CD4-positive, alpha-beta memory T cell (primary cell): Measurements from ENCODE around the gene CAPS. TPM values are rescaled to one million over a fixed set of nuclear protein-coding genes. Genes with fewer than 3 reads are reported as not detected.

Experiments used
- CTCF ChIA-PET: fragments of 350-600 bp; sonication (Branson Sonifier 250); formaldehyde crosslinking; loops from one replicate; lab custom pipeline; 2021; ENCODE audit warnings: inconsistent platforms; ENCODE audit not compliant: partially characterized antibody; lab: Charles Lee
- POLR2A ChIA-PET: fragments of 350-600 bp; sonication (Branson Sonifier 250); formaldehyde crosslinking; loops from one replicate; lab custom pipeline; 2021; ENCODE audit not compliant: partially characterized antibody; lab: Charles Lee
- DNase-seq, 5 donors: peaks; one replicate each; pipeline versions ENCODE4 v3.0.0 to v3.0.0-alpha.2; 2020 to 2022; ENCODE audit warnings: mixed read lengths in 1 of 5
- H3K27ac ChIP-seq: one replicate; pipeline ENCODE4 v1.7.0; 2013; ENCODE audit warnings: low read depth, low read length
- H3K27me3 ChIP-seq: 2 replicates; pipeline ENCODE4 v1.7.0; 2013; ENCODE audit warnings: mild to moderate bottlenecking, low read length, moderate library complexity; ENCODE audit not compliant: insufficient read depth
- H3K36me3 ChIP-seq: 2 replicates; pipeline ENCODE4 v1.7.0; 2013; ENCODE audit warnings: mild to moderate bottlenecking, low read length, moderate library complexity; ENCODE audit not compliant: insufficient read depth
- H3K4me1 ChIP-seq: 2 replicates; pipeline ENCODE4 v1.7.0; 2013; ENCODE audit warnings: mild to moderate bottlenecking, low read length, moderate library complexity; ENCODE audit not compliant: insufficient read depth
- H3K4me3 ChIP-seq, 2 donors: one replicate each; pipeline ENCODE4 v1.7.0; 2013; ENCODE audit warnings: low read length in 2 of 2, mild to moderate bottlenecking in 1 of 2
- H3K9me3 ChIP-seq, 2 donors: one replicate each; pipeline ENCODE4 v1.7.0; 2013; ENCODE audit warnings: low read length in 2 of 2, control low read depth in 1 of 2; ENCODE audit not compliant: control insufficient read depth in 1 of 2
- H3K27ac Mint-ChIP-seq, 7 donors: one replicate each; pipeline ENCODE4 v1.8.0; 2020 to 2021; ENCODE audit warnings: mixed read lengths in 7 of 7, mild to moderate bottlenecking in 6 of 7, inconsistent platforms in 3 of 7, moderate library complexity in 3 of 7
- H3K27me3 Mint-ChIP-seq, 2 donors: one replicate each; pipeline ENCODE4 v1.8.0; 2020 to 2021; ENCODE audit warnings: mixed read lengths in 2 of 2
- H3K36me3 Mint-ChIP-seq, 2 donors: one replicate each; pipeline ENCODE4 v1.8.0; 2020 to 2021; ENCODE audit warnings: mixed read lengths in 2 of 2, inconsistent platforms in 1 of 2, mild to moderate bottlenecking in 1 of 2
- H3K4me1 Mint-ChIP-seq, 4 donors: one replicate each; pipeline ENCODE4 v1.8.0; 2020 to 2021; ENCODE audit warnings: mixed read lengths in 4 of 4, mild to moderate bottlenecking in 1 of 4
- H3K4me3 Mint-ChIP-seq, 8 donors: one replicate each; pipeline ENCODE4 v1.8.0; 2020 to 2021; ENCODE audit warnings: mixed read lengths in 8 of 8, mild to moderate bottlenecking in 7 of 8, moderate library complexity in 6 of 8, inconsistent platforms in 3 of 8
- H3K9me3 Mint-ChIP-seq, 8 donors: one replicate each; pipeline ENCODE4 v1.8.0; 2020 to 2021; ENCODE audit warnings: mixed read lengths in 8 of 8, mild to moderate bottlenecking in 5 of 8, inconsistent platforms in 3 of 8, moderate library complexity in 1 of 8
- intact Hi-C: fragments of 100-400 bp; cut with micrococcal nuclease; formaldehyde crosslinking; loops from one replicate; pipeline ENCODE4 v1.15.1; 2023
- polyA plus RNA-seq, 2 donors: library from polyadenylated mRNA; unstranded; fragments of 300-500 nt; fragmentation: Illumina TruSeq; gene quantifications; one replicate each; pipeline ENCODE4 v1.2.3, GENCODE V29; 2021
- total RNA-seq, 2 experiments: library from RNA; stranded (reverse); gene quantifications; one replicate each; pipeline ENCODE4 v1.2.3, GENCODE V29; 2021

The CAPS gene
- total and polyA plus RNA-seq, 4 experiments from 2014 or later: 1.7 to 68.0 (median 34.6) TPM

GRCh38 chr19:5929179-5929578, 15.1 kb downstream of the CAPS start:
- Histone ChIP-seq H3K9me3 (no peaks in the 10 kb centered on the region), H3K4me3 (no peak overlapping the region), H3K27me3 (no peaks in the 10 kb centered on the region), H3K4me1 (no peaks in the 10 kb centered on the region), H3K27ac (no peak overlapping the region), H3K36me3 (peaks cover 91% of the 10 kb centered on the region)
- H3K36me3 Mint-ChIP-seq: peaks cover 37 to 78% of the 10 kb centered on the region in 2 donors
- DNase-seq: no peak
- H3K9me3 Mint-ChIP-seq: peaks cover 0 to 2% (median 0%) of the 10 kb centered on the region in 8 donors
- no peak overlapping the region for H3K27ac Mint-ChIP-seq
- POLR2A ChIA-PET: no interaction called here
- CTCF ChIA-PET: no interaction called here
- no peak overlapping the region for H3K4me3 Mint-ChIP-seq
- no peaks in the 10 kb centered on the region for H3K27me3 Mint-ChIP-seq
- intact Hi-C loops: no loop called here
- H3K4me1 Mint-ChIP-seq: no peaks in the 10 kb centered on the region

- no peaks in the 10 kb centered on the region for H3K27me3 Mint-ChIP-seq
- H3K4me3 ChIP-seq: no peak overlapping the region
- H3K9me3 ChIP-seq: no peaks in the 10 kb centered on the region
- no peak overlapping the region for H3K27ac Mint-ChIP-seq
- H3K27ac ChIP-seq: no peak overlapping the region
- ChIA-PET CTCF (no interaction called here), POLR2A (no interaction called here)
- intact Hi-C loops: no loop called here
- no peak for DNase-seq
- peaks cover 88% of the 10 kb centered on the region for H3K36me3 ChIP-seq
- no peak overlapping the region for H3K4me3 Mint-ChIP-seq
- no peaks in the 10 kb centered on the region for H3K27me3 ChIP-seq
- no peaks in the 10 kb centered on the region for H3K4me1 ChIP-seq
- H3K36me3 Mint-ChIP-seq: peaks cover 35 to 78% of the 10 kb centered on the region in 2 donors
- H3K9me3 Mint-ChIP-seq: peaks cover 0 to 2% (median 0%) of the 10 kb centered on the region in 8 donors
- peaks cover 0 to 2% (median 0%) of the 10 kb centered on the region in 4 donors for H3K4me1 Mint-ChIP-seq
Measured at GRCh38 chr19:5929625-5930024, 15.6 kb downstream of the CAPS start.

GRCh38 chr19:5931251-5931650, 17.2 kb downstream of the CAPS start:
- ChIA-PET POLR2A (no interaction called here), CTCF (no interaction called here)
- Histone ChIP-seq H3K27me3 (no peaks in the 10 kb centered on the region), H3K9me3 (no peaks in the 10 kb centered on the region), H3K4me3 (no peak overlapping the region), H3K4me1 (no peaks in the 10 kb centered on the region), H3K36me3 (peaks cover 82% of the 10 kb centered on the region), H3K27ac (no peak overlapping the region)
- H3K27me3 Mint-ChIP-seq: no peaks in the 10 kb centered on the region
- peaks cover 0 to 2% (median 0%) of the 10 kb centered on the region in 8 donors for H3K9me3 Mint-ChIP-seq
- intact Hi-C loops: no loop called here
- DNase-seq: no peak
- H3K36me3 Mint-ChIP-seq: peaks cover 35 to 79% of the 10 kb centered on the region in 2 donors
- H3K4me3 Mint-ChIP-seq: no peak overlapping the region
- peak overlapping the region in 1 of 7 donors; percentile 22 for H3K27ac Mint-ChIP-seq
- peaks cover 0 to 5% (median 1%) of the 10 kb centered on the region in 4 donors for H3K4me1 Mint-ChIP-seq

- H3K27me3 ChIP-seq: no peaks in the 10 kb centered on the region
- DNase-seq: no peak
- Mint-ChIP-seq H3K36me3 (peaks cover 37 to 77% of the 10 kb centered on the region in 2 donors), H3K9me3 (peaks cover 0 to 2% (median 0%) of the 10 kb centered on the region in 8 donors), H3K27me3 (no peaks in the 10 kb centered on the region), H3K4me3 (no peak overlapping the region), H3K27ac (no peak overlapping the region), H3K4me1 (peaks cover 0 to 5% (median 1%) of the 10 kb centered on the region in 4 donors)
- intact Hi-C loops: no loop called here
- POLR2A ChIA-PET: no interaction called here
- no peak overlapping the region for H3K4me3 ChIP-seq
- H3K36me3 ChIP-seq: peaks cover 76% of the 10 kb centered on the region
- H3K4me1 ChIP-seq: no peaks in the 10 kb centered on the region
- H3K9me3 ChIP-seq: no peaks in the 10 kb centered on the region
- CTCF ChIA-PET: no interaction called here
- H3K27ac ChIP-seq: no peak overlapping the region
Measured at GRCh38 chr19:5932146-5932545, 18.1 kb downstream of the CAPS start.

DNA sequence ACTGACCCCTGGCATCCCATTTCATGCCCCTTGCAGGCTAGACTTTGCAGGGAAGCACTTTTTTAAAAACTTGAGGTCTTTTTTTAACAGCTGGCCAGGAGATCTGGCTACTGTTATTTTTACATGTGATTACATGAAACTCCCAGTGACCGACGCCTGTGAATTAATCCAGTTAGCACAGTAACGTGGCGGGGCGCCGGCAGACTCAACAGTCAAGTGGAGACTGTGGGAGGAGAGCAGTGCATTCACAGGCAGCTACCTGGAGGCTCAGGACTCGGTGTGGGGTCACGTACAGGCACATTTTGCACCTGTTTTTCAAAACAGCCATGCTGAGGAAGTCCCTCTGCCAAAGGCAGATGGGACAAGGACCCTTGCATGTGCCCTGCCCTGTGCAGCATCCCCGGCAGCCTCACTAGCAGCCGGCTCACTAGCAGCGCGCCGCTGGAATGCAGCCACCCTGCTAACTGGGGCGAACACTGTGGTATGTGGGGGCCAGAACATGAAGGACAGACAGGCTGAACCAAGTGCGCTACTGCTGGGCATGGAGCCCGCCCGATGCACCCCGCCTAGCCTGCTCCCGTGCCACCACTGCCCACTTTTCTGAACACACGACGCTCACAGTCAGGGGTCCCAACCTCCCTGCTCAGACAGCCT, 18.7 kb downstream of the CAPS start:
- no peak for DNase-seq
- H3K36me3 Mint-ChIP-seq: peaks cover 41 to 80% of the 10 kb centered on the region in 2 donors
- H3K4me3 Mint-ChIP-seq: no peak overlapping the region
- Histone ChIP-seq H3K27me3 (no peaks in the 10 kb centered on the region), H3K9me3 (no peaks in the 10 kb centered on the region), H3K27ac (no peak overlapping the region), H3K4me1 (no peaks in the 10 kb centered on the region), H3K4me3 (no peak overlapping the region), H3K36me3 (peaks cover 76% of the 10 kb centered on the region)
- peaks cover 0 to 2% (median 0%) of the 10 kb centered on the region in 8 donors for H3K9me3 Mint-ChIP-seq
- ChIA-PET POLR2A (no interaction called here), CTCF (no interaction called here)
- H3K27ac Mint-ChIP-seq: no peak overlapping the region
- intact Hi-C loops: no loop called here
- peaks cover 0 to 5% (median 1%) of the 10 kb centered on the region in 4 donors for H3K4me1 Mint-ChIP-seq
- H3K27me3 Mint-ChIP-seq: no peaks in the 10 kb centered on the region

DNA sequence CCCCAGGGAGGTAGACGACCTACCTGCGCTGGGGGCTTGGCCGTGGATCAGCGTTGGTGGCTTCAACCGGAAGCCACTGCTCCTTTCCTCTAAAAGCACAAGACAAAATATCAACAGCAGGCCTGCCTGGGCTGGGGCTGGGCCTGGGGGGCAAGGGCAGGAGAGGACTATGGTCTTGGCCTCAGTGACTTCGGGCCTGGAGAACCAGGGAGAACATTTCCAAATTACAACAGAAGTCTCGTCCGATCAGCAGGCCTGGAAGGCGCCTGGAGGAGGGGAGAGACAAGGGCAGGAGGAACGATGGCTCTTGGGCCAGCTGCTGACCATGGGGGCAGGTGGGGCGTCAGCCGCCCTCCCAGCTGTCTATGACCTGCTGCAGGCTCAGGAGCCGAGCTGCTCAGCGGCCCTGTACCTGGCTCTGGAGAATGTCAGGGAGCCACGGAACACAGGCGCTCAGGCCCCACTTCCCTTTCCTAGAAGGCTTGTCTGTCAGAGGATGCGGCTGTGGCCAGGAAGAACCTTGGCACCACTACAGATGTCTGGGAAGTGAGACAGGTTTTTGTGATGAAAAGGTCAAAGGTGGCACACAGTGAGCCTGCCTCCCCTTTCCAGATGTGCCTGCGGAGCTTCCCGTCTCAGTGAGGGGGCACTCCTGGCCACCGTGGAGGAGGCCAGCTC, 19.5 kb downstream of the CAPS start:
- Histone ChIP-seq H3K9me3 (no peaks in the 10 kb centered on the region), H3K4me3 (no peak overlapping the region), H3K36me3 (peaks cover 71% of the 10 kb centered on the region), H3K27me3 (no peaks in the 10 kb centered on the region), H3K27ac (no peak overlapping the region), H3K4me1 (no peaks in the 10 kb centered on the region)
- intact Hi-C loops: no loop called here
- Mint-ChIP-seq H3K9me3 (peaks cover 0 to 2% (median 0%) of the 10 kb centered on the region in 8 donors), H3K4me3 (no peak overlapping the region), H3K36me3 (peaks cover 33 to 76% of the 10 kb centered on the region in 2 donors), H3K27me3 (no peaks in the 10 kb centered on the region), H3K27ac (peak overlapping the region in 2 of 7 donors; percentile 42 to 68), H3K4me1 (peaks cover 0 to 5% (median 1%) of the 10 kb centered on the region in 4 donors)
- DNase-seq: no peak
- ChIA-PET POLR2A (interaction anchor here (2.3 kb wide), 1 partner anchor 15 kb away, joined by 5 read pairs; no protein-coding TSS in a partner anchor), CTCF (interaction anchor here (0.9 to 1.7 kb wide), 2 partner anchors 34 to 130 kb away, joined by 3 to 6 read pairs; no protein-coding TSS in a partner anchor)

DNA sequence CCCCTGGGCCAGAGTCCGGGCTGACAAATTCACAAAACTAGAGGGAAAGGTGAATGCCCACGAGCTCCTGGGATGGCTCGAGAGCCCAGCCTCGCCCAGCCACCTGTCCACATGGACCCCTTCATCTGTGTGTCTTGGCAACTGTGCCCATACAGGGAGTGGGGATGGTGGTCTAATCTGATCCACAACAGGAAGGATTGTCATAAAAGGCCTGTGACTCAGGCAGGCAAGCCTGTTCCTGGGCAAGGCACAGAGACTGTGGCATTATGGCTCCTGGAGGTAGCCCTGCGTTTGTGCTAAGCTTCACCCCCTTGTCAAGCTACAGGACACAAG, 20.0 kb downstream of the CAPS start:
- H3K9me3 Mint-ChIP-seq: peaks cover 0 to 2% (median 0%) of the 10 kb centered on the region in 8 donors
- Histone ChIP-seq H3K36me3 (peaks cover 67% of the 10 kb centered on the region), H3K27me3 (no peaks in the 10 kb centered on the region), H3K27ac (no peak overlapping the region), H3K9me3 (no peaks in the 10 kb centered on the region), H3K4me3 (no peak overlapping the region), H3K4me1 (no peaks in the 10 kb centered on the region)
- H3K36me3 Mint-ChIP-seq: peaks cover 28 to 71% of the 10 kb centered on the region in 2 donors
- no peaks in the 10 kb centered on the region for H3K27me3 Mint-ChIP-seq
- no peak for DNase-seq
- H3K4me3 Mint-ChIP-seq: no peak overlapping the region
- H3K4me1 Mint-ChIP-seq: peaks cover 0 to 5% (median 1%) of the 10 kb centered on the region in 4 donors
- POLR2A ChIA-PET: interaction anchor here (2.3 kb wide), 1 partner anchor 15 kb away, joined by 5 read pairs; no protein-coding TSS in a partner anchor
- no peak overlapping the region for H3K27ac Mint-ChIP-seq
- CTCF ChIA-PET: interaction anchor here (0.9 to 1.7 kb wide), 2 partner anchors 34 to 130 kb away, joined by 3 to 6 read pairs; no protein-coding TSS in a partner anchor
- intact Hi-C loops: no loop called here
